OCI-LY1 (cell line): ENCODE results near the gene SYT2.
"Not testable (repeated sequence)": the region's sequence is repeated elsewhere in the genome, so short reads cannot be mapped to it uniquely, and the experiment has no call there.

ENCODE experiments used
- H2AFZ ChIP-seq: fragments of 200-600 bp; sonication (generic), shearing (Covaris generic); 2 replicates; pipeline ENCODE4 v1.6.0; 2014; ENCODE audit warnings: antibody characterized with exemption, mild to moderate bottlenecking, low read length
- H3F3A ChIP-seq: fragments of 200-600 bp; sonication (generic), shearing (Covaris generic); 2 replicates; pipeline ENCODE4 v1.6.0; 2014; ENCODE audit warnings: mild to moderate bottlenecking, antibody characterized with exemption, low read length, moderate library complexity; ENCODE audit not compliant: insufficient read depth
- H3K27ac ChIP-seq: fragments of 200-600 bp; sonication (generic); 2 replicates; pipeline ENCODE4 v1.5.1; 2014; ENCODE audit warnings: low read length, mixed run types, mild to moderate bottlenecking, low read depth; ENCODE audit not compliant: poor library complexity, severe bottlenecking
- H3K27me3 ChIP-seq: fragments of 200-600 bp; sonication (generic); 2 replicates; pipeline ENCODE4 v1.6.0; 2014; ENCODE audit warnings: antibody characterized with exemption, mild to moderate bottlenecking, low read length, moderate library complexity; ENCODE audit not compliant: insufficient read depth
- H3K36me3 ChIP-seq: fragments of 200-600 bp; sonication (generic); 2 replicates; pipeline ENCODE4 v1.6.1; 2014; ENCODE audit warnings: mild to moderate bottlenecking, antibody characterized with exemption, low read length, moderate library complexity, mixed read lengths; ENCODE audit not compliant: insufficient read depth
- H3K4me1 ChIP-seq: fragments of 200-600 bp; sonication (generic); 2 replicates; pipeline ENCODE4 v1.5.1; 2014; ENCODE audit warnings: mild to moderate bottlenecking, low read length, moderate library complexity; ENCODE audit not compliant: insufficient read depth, severe bottlenecking
- H3K4me2 ChIP-seq: fragments of 200-600 bp; sonication (generic), shearing (Covaris generic); 2 replicates; pipeline ENCODE4 v1.6.1; 2014; ENCODE audit warnings: low read length
- H3K4me3 ChIP-seq: fragments of 200-600 bp; sonication (generic); 2 replicates; pipeline ENCODE4 v1.5.1; 2014; ENCODE audit warnings: low read length, low read depth, mild to moderate bottlenecking, mixed read lengths; ENCODE audit not compliant: poor library complexity, severe bottlenecking
- H3K79me2 ChIP-seq: fragments of 200-600 bp; shearing (Covaris generic); 2 replicates; pipeline ENCODE4 v1.6.1; 2016; ENCODE audit warnings: mixed run types, low read length, mixed read lengths; ENCODE audit not compliant: insufficient read depth
- H3K9ac ChIP-seq: fragments of 200-600 bp; sonication (generic), shearing (Covaris generic); 2 replicates; pipeline ENCODE4 v1.6.1; 2014; ENCODE audit warnings: mild to moderate bottlenecking, low read length, mixed read lengths
- H3K9me2 ChIP-seq: fragments of 200-600 bp; sonication (generic), shearing (Covaris generic); 2 replicates; pipeline ENCODE4 v1.6.1; 2014; ENCODE audit warnings: low read depth, mild to moderate bottlenecking, low read length, mixed read lengths
- H3K9me3 ChIP-seq: fragments of 200-600 bp; shearing (Covaris generic); 2 replicates; pipeline ENCODE4 v1.6.1; 2014; ENCODE audit warnings: low read length, mixed read lengths
- H4K20me1 ChIP-seq: fragments of 200-600 bp; sonication (generic), shearing (Covaris generic); 2 replicates; pipeline ENCODE4 v1.6.0; 2016; ENCODE audit warnings: mild to moderate bottlenecking, low read length; ENCODE audit not compliant: insufficient read depth
- CTCF ChIP-seq: fragments of 200-600 bp; sonication (generic), shearing (Covaris generic); IDR thresholded peaks from 2 replicates; pipeline ENCODE4 v1.5.1; 2017; ENCODE audit warnings: mild to moderate bottlenecking, antibody characterized with exemption, low read length, moderate library complexity, mixed read lengths
- EZH2 ChIP-seq: fragments of 200-600 bp; sonication (generic), shearing (Covaris generic); IDR thresholded peaks from 2 replicates; pipeline ENCODE4 v1.8.0; 2017; ENCODE audit warnings: borderline replicate concordance, mixed run types, mild to moderate bottlenecking, antibody characterized with exemption, low read length, moderate library complexity, mixed read lengths

The SYT2 gene

GRCh38 chr1:202716654-202717053 is 6.4 kb upstream of the SYT2 start:
- Histone ChIP-seq H3K4me2 (no peak overlapping the region), H3K4me3 (no peak overlapping the region), H3K79me2 (no peaks in the 10 kb centered on the region), H3K4me1 (no peaks in the 10 kb centered on the region), H2AFZ (no peak overlapping the region), H3K9me2 (no peaks in the 10 kb centered on the region), H3K36me3 (no peaks in the 10 kb centered on the region), H3K27ac (no peak overlapping the region), H3K9ac (no peak overlapping the region), H4K20me1 (no peaks in the 10 kb centered on the region), H3K27me3 (no peaks in the 10 kb centered on the region), H3K9me3 (no peaks in the 10 kb centered on the region), H3F3A (no peaks in the 10 kb centered on the region)
- TF ChIP-seq CTCF: no peak
- no peak for TF ChIP-seq EZH2

DNA sequence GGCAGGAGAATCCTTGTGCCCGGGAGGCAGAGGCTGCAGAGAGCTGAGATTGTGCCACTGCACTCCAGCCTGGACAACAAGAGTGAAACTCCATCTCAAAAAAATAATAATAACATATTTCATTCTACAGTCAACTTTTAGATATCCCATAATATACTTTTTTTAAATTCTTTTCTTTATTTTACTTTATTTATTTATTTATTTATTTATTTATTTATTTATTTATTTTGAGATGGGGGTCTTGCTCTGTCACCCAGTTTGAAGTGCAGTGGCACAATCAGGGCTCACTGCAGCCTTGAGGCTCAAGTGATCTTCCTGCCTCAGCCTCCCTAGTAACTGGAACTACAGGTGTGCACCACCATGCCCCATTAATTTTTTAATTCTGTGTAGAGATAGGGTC is 3.9 kb upstream of the SYT2 start:
- H3K4me1 ChIP-seq, H2AFZ ChIP-seq, H3K9me2 ChIP-seq, H3K27me3 ChIP-seq, H3K79me2 ChIP-seq, H3K9ac ChIP-seq, H3K4me2 ChIP-seq, H4K20me1 ChIP-seq, H3K27ac ChIP-seq, H3K36me3 ChIP-seq, H3K4me3 ChIP-seq, H3F3A ChIP-seq, H3K9me3 ChIP-seq: not testable (repeated sequence)

GRCh38 chr1:202713110-202713509 is 2.9 kb upstream of the SYT2 start:
- H3K4me1 ChIP-seq: no peaks in the 10 kb centered on the region

More at GRCh38 chr1:202713110-202713509, 2.9 kb upstream of the SYT2 start:
- H3F3A ChIP-seq: no peaks in the 10 kb centered on the region
- no peaks in the 10 kb centered on the region for H3K79me2 ChIP-seq
- no peaks in the 10 kb centered on the region for H4K20me1 ChIP-seq
- H3K9ac ChIP-seq: no peak overlapping the region
- peaks cover 5% of the 10 kb centered on the region; the same call in 1 of the 2 replicates for H3K27me3 ChIP-seq
- no peak overlapping the region for H2AFZ ChIP-seq
- no peaks in the 10 kb centered on the region for H3K36me3 ChIP-seq
- H3K27ac ChIP-seq: no peak overlapping the region
- no peak overlapping the region for H3K4me3 ChIP-seq
- no peaks in the 10 kb centered on the region for H3K9me3 ChIP-seq
- no peak for TF ChIP-seq CTCF
- TF ChIP-seq EZH2: no peak
- no peak overlapping the region for H3K4me2 ChIP-seq
- no peaks in the 10 kb centered on the region for H3K9me2 ChIP-seq
